Natural killer cell treated with Interleukin-12 subunit alpha and Interleukin-12 subunit beta and Interleukin-15 and Interleukin-18, amount 100 ng/mL, for 72 hours (primary cell): ENCODE results near the gene NELL1. TPM values are rescaled to one million over a fixed set of nuclear protein-coding genes. Genes with fewer than 3 reads are reported as not detected.

Experiments used
- ATAC-seq, 2 donors: fragments of 150-1000 bp; cut with Tn5 transposase in 1 of 2; sonication (Bioruptor Pico), chemical (Tn5 transposase) in 1 of 2; 2 replicates each; pipeline ENCODE4 v1.10.0; 2021
- DNase-seq: peaks from one replicate; pipeline ENCODE4 v3.0.0; 2022; ENCODE audit warnings: low spot score
- H3K27ac Mint-ChIP-seq, 2 donors: 1 replicate in 1 of 2; 2 replicates in 1 of 2; pipeline ENCODE4 v1.8.0; 2022; ENCODE audit warnings: mixed read lengths in 2 of 2, mild to moderate bottlenecking in 1 of 2, moderate library complexity in 1 of 2
- H3K27me3 Mint-ChIP-seq, 2 donors: 1 replicate in 1 of 2; 2 replicates in 1 of 2; pipeline ENCODE4 v1.8.0; 2022; ENCODE audit warnings: mixed read lengths in 2 of 2
- H3K36me3 Mint-ChIP-seq: one replicate; pipeline ENCODE4 v1.8.0; 2022; ENCODE audit warnings: mixed read lengths
- H3K4me1 Mint-ChIP-seq, 2 donors: 1 replicate in 1 of 2; 2 replicates in 1 of 2; pipeline ENCODE4 v1.8.0; 2022; ENCODE audit warnings: low read depth in 2 of 2, mixed read lengths in 2 of 2, mild to moderate bottlenecking in 1 of 2
- H3K4me3 Mint-ChIP-seq: one replicate; pipeline ENCODE4 v1.8.0; 2022; ENCODE audit warnings: mixed read lengths
- H3K9me3 Mint-ChIP-seq: 2 replicates; pipeline ENCODE4 v1.8.0; 2022; ENCODE audit warnings: mixed read lengths
- total RNA-seq, 2 donors: library from RNA; stranded (reverse); gene quantifications; one replicate each; pipeline ENCODE4 v1.2.3, GENCODE V29; 2022

NELL1 gene
- total RNA-seq, 2 donors from 2014 or later, result not detected

GRCh38 chr11:20937826-20938225, 268.4 kb downstream of the NELL1 start:
- no peaks in the 10 kb centered on the region for H3K4me1 Mint-ChIP-seq
- H3K9me3 Mint-ChIP-seq, result peaks cover 35% of the 10 kb centered on the region
- no peaks in the 10 kb centered on the region for H3K27me3 Mint-ChIP-seq
- DNase-seq (no peak), ATAC-seq (no peak)
- H3K4me3 Mint-ChIP-seq, result no peak overlapping the region
- no peak overlapping the region for H3K27ac Mint-ChIP-seq
- H3K36me3 Mint-ChIP-seq, result no peaks in the 10 kb centered on the region

DNA sequence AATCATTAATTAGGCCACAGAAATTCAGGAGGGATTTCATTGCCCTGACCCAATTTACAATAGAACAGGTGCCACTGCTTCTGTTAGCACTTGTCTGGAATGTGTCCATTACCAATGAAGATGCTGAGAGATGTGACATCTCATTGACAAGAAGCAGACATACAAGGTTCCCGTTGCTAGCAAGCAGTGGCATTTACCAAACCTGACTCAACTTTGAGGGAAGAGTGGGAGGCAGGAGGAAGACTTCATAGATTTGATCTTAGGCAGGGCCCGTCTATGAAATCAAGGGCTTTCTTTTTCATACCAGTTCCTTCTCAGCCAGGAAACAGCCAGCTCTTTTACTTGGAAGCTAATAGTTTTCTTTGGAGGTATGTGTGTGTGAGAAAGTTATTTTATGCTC, 280.2 kb downstream of the NELL1 start:
- ATAC-seq, result no peak

DNA sequence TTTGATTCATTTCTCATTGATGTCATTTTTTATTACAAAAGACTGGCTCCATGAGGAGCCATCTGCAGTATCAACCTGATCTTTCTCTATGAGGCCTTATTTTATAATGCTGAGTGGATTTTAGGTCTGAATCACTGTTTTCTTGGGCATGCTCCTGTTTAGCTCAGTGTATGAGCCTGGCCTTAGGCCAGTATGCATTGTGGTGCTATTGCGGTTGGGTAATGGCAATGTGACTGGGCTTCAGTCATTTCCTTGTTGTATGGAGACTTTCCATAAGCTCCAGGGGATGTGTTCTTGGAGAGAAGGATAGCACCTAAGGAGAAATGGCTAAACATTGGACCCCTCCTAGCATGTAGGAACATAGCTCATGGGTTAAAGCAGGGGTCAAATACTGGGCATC, 293.2 kb downstream of the NELL1 start:
- H3K4me3 Mint-ChIP-seq, result no peak overlapping the region
- ATAC-seq, result no peak
- H3K27me3 Mint-ChIP-seq, result no peaks in the 10 kb centered on the region
- DNase-seq, result no peak
- no peaks in the 10 kb centered on the region for H3K4me1 Mint-ChIP-seq
- no peaks in the 10 kb centered on the region for H3K36me3 Mint-ChIP-seq
- peaks cover 18% of the 10 kb centered on the region for H3K9me3 Mint-ChIP-seq
- no peak overlapping the region for H3K27ac Mint-ChIP-seq

More for the DNA sequence above, 280.2 kb downstream of the NELL1 start:
- Mint-ChIP-seq H3K27ac (no peak overlapping the region), H3K4me3 (no peak overlapping the region), H3K36me3 (no peaks in the 10 kb centered on the region), H3K4me1 (no peaks in the 10 kb centered on the region), H3K9me3 (peaks cover 16% of the 10 kb centered on the region), H3K27me3 (no peaks in the 10 kb centered on the region)
- no peak for DNase-seq

GRCh38 chr11:20963596-20963995, 294.2 kb downstream of the NELL1 start:
- H3K4me1 Mint-ChIP-seq, result no peaks in the 10 kb centered on the region
- no peak overlapping the region for H3K27ac Mint-ChIP-seq
- no peaks in the 10 kb centered on the region for H3K27me3 Mint-ChIP-seq
- H3K9me3 Mint-ChIP-seq, result peaks cover 18% of the 10 kb centered on the region
- no peaks in the 10 kb centered on the region for H3K36me3 Mint-ChIP-seq
- ATAC-seq (no peak), DNase-seq (no peak)
- no peak overlapping the region for H3K4me3 Mint-ChIP-seq

GRCh38 chr11:20964985-20965384, 295.6 kb downstream of the NELL1 start:
- peaks cover 13% of the 10 kb centered on the region for H3K9me3 Mint-ChIP-seq
- no peaks in the 10 kb centered on the region for H3K4me1 Mint-ChIP-seq
- DNase-seq, result no peak
- H3K4me3 Mint-ChIP-seq, result no peak overlapping the region
- no peak for ATAC-seq
- no peaks in the 10 kb centered on the region for H3K36me3 Mint-ChIP-seq
- H3K27ac Mint-ChIP-seq, result no peak overlapping the region
- H3K27me3 Mint-ChIP-seq, result no peaks in the 10 kb centered on the region

- Mint-ChIP-seq H3K36me3 (no peaks in the 10 kb centered on the region), H3K27me3 (no peaks in the 10 kb centered on the region), H3K4me3 (no peak overlapping the region), H3K4me1 (no peaks in the 10 kb centered on the region), H3K27ac (no peak overlapping the region), H3K9me3 (peaks cover 17% of the 10 kb centered on the region)
- DNase-seq (no peak), ATAC-seq (no peak)
Measured at GRCh38 chr11:20966489-20966888, 297.1 kb downstream of the NELL1 start.

- Mint-ChIP-seq H3K27me3 (no peaks in the 10 kb centered on the region), H3K27ac (no peak overlapping the region), H3K36me3 (no peaks in the 10 kb centered on the region), H3K9me3 (peaks cover 13% of the 10 kb centered on the region), H3K4me1 (no peaks in the 10 kb centered on the region), H3K4me3 (no peak overlapping the region)
- no peak for ATAC-seq
- no peak for DNase-seq
Measured at GRCh38 chr11:20973940-20974559, 304.7 kb downstream of the NELL1 start.

- H3K36me3 Mint-ChIP-seq, result no peaks in the 10 kb centered on the region
- no peak overlapping the region for H3K4me3 Mint-ChIP-seq
- ATAC-seq, result no peak
- H3K27ac Mint-ChIP-seq, result no peak overlapping the region
- H3K4me1 Mint-ChIP-seq, result no peaks in the 10 kb centered on the region
- H3K9me3 Mint-ChIP-seq, result peaks cover 17% of the 10 kb centered on the region
- no peaks in the 10 kb centered on the region for H3K27me3 Mint-ChIP-seq
- DNase-seq, result no peak
Measured at GRCh38 chr11:20980736-20981135, 311.4 kb downstream of the NELL1 start.

DNA sequence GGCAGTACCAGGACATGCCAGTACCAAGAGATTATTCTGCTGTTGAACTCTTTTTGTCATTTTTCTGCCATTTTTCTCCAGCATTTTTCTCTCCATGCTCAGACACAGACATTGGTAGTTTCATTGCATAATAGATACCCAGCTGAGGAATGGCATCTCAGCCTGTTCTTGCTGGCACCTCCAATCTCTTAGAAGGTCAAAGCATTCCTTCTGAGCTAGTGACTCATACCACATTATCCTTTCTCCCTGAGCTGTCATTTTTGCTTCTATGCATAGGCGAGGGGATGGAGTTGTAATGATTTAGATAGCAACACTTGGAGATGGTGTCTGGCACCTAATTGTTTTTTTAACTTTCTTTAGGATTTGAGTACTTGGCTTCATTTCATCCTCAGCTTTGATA, 321.1 kb downstream of the NELL1 start:
- Mint-ChIP-seq H3K27me3 (no peaks in the 10 kb centered on the region), H3K9me3 (no peaks in the 10 kb centered on the region), H3K36me3 (no peaks in the 10 kb centered on the region), H3K4me3 (no peak overlapping the region), H3K27ac (no peak overlapping the region), H3K4me1 (no peaks in the 10 kb centered on the region)
- ATAC-seq, result no peak
- DNase-seq, result no peak

DNA sequence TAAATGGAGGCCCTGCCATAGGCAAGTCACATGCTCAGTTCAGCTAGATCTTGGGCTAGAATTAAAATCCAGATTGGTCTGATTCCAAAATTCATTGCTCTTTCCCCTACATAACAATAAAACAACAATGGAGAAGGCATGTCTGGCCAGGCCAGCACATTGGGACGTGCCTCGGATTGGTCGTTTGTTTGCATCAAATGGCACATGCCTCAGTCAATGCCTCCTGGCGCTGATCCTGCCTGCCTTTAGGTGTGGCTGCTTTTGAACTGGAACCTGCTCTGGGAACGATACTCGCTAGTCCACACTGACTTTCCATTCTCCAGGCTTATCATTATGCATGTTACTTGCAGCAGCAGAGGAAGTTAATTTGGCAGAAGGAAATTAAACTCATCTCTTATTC, 322.1 kb downstream of the NELL1 start:
- DNase-seq, result no peak
- no peak for ATAC-seq
- H3K27ac Mint-ChIP-seq, result no peak overlapping the region
- no peaks in the 10 kb centered on the region for H3K9me3 Mint-ChIP-seq
- H3K4me1 Mint-ChIP-seq, result no peaks in the 10 kb centered on the region
- no peaks in the 10 kb centered on the region for H3K36me3 Mint-ChIP-seq
- no peak overlapping the region for H3K4me3 Mint-ChIP-seq
- H3K27me3 Mint-ChIP-seq, result no peaks in the 10 kb centered on the region

GRCh38 chr11:21007297-21007696, 337.9 kb downstream of the NELL1 start:
- no peaks in the 10 kb centered on the region for H3K27me3 Mint-ChIP-seq
- no peak overlapping the region for H3K27ac Mint-ChIP-seq
- no peak overlapping the region for H3K4me3 Mint-ChIP-seq
- no peaks in the 10 kb centered on the region for H3K4me1 Mint-ChIP-seq
- H3K9me3 Mint-ChIP-seq, result peaks cover 11% of the 10 kb centered on the region
- no peaks in the 10 kb centered on the region for H3K36me3 Mint-ChIP-seq
- ATAC-seq, result no peak
- DNase-seq, result no peak

DNA sequence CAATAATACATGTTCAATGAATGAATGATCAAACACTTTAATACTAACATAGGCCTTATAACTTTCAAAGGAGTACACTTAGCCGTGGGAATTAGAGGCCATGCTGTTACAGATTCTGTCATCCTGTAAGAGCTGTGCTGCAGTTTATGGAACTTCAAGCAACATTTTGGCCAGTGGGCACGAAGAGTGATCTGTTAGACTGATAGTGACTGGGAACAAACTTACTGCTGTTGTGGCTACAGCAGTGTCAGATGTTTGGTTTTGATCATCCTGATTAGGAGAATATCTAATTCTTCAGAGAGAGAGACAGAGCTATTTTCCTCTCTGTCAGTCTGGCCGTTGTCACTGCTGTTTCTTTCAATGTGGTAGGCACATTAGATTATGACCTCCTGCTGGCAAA, 348.9 kb downstream of the NELL1 start:
- no peaks in the 10 kb centered on the region for H3K4me1 Mint-ChIP-seq
- ATAC-seq (no peak), DNase-seq (no peak)
- H3K27me3 Mint-ChIP-seq, result no peaks in the 10 kb centered on the region
- peaks cover 16% of the 10 kb centered on the region for H3K36me3 Mint-ChIP-seq
- no peak overlapping the region for H3K4me3 Mint-ChIP-seq
- peaks cover 19% of the 10 kb centered on the region for H3K9me3 Mint-ChIP-seq
- H3K27ac Mint-ChIP-seq, result no peak overlapping the region

- DNase-seq, result no peak
- Mint-ChIP-seq H3K27me3 (no peaks in the 10 kb centered on the region), H3K36me3 (no peaks in the 10 kb centered on the region), H3K27ac (no peak overlapping the region), H3K9me3 (peaks cover 17% of the 10 kb centered on the region), H3K4me1 (no peaks in the 10 kb centered on the region), H3K4me3 (no peak overlapping the region)
- ATAC-seq, result no peak
Measured at GRCh38 chr11:21026685-21027084, 357.3 kb downstream of the NELL1 start.

- Mint-ChIP-seq H3K36me3 (peaks cover 7% of the 10 kb centered on the region), H3K9me3 (peaks cover 16% of the 10 kb centered on the region), H3K4me3 (no peak overlapping the region), H3K4me1 (no peaks in the 10 kb centered on the region), H3K27me3 (no peaks in the 10 kb centered on the region), H3K27ac (no peak overlapping the region)
- ATAC-seq, result no peak
- DNase-seq, result no peak
Measured at GRCh38 chr11:21037850-21038249, 368.5 kb downstream of the NELL1 start.

GRCh38 chr11:21038801-21039200, 369.4 kb downstream of the NELL1 start:
- DNase-seq, result no peak
- H3K27me3 Mint-ChIP-seq, result no peaks in the 10 kb centered on the region
- H3K4me1 Mint-ChIP-seq, result no peaks in the 10 kb centered on the region
- H3K9me3 Mint-ChIP-seq, result peaks cover 16% of the 10 kb centered on the region
- ATAC-seq, result no peak
- peaks cover 7% of the 10 kb centered on the region for H3K36me3 Mint-ChIP-seq
- no peak overlapping the region for H3K4me3 Mint-ChIP-seq
- no peak overlapping the region for H3K27ac Mint-ChIP-seq
